DMS153 treated with DMSO at 0.1 percent for 48 hours (cell line): ENCODE results near the gene LCE1E.

Source experiments
- DNase-seq: peaks from one replicate; lab custom pipeline; 2025; ENCODE audit not compliant: unreplicated experiment; lab: John Stamatoyannopoulos, UW

LCE1E gene

GRCh38 chr1:152777510-152778137, 8.4 kb upstream of the LCE1E start:
- DNase-seq: no peak

GRCh38 chr1:152783095-152783494, 3.0 kb upstream of the LCE1E start:
- DNase-seq: no peak

- DNase-seq: no peak
Measured at GRCh38 chr1:152795686-152796085, 9.6 kb downstream of the LCE1E start.

- DNase-seq: no peak
Measured at GRCh38 chr1:152796421-152796820, 10.4 kb downstream of the LCE1E start, which contains the start of gene LCE1D. Gene LCE1D, plus strand, starts transcription at chr1:152796721. Its CDS starts 1,074 bp downstream, at chr1:152797795.

GRCh38 chr1:152801333-152801732, 15.3 kb downstream of the LCE1E start:
- DNase-seq: no peak

GRCh38 chr1:152806576-152806975, 20.5 kb downstream of the LCE1E start, which contains the start of gene LCE1C:
Gene LCE1C, minus strand, starts transcription at chr1:152806651. Its CDS starts 1,173 bp downstream, at chr1:152805478.
- DNase-seq: no peak

- no peak for DNase-seq
Measured at GRCh38 chr1:152811050-152811449, 25.0 kb downstream of the LCE1E start.

- DNase-seq: no peak
Measured at GRCh38 chr1:152811671-152812070, 25.6 kb downstream of the LCE1E start, which contains the start of gene LCE1B. Gene LCE1B, plus strand, starts transcription at chr1:152811971. Its CDS starts 476 bp downstream, at chr1:152812447.

- no peak for DNase-seq
Measured at GRCh38 chr1:152817309-152817708, 31.3 kb downstream of the LCE1E start.

GRCh38 chr1:152823294-152823693, 37.2 kb downstream of the LCE1E start:
- no peak for DNase-seq

GRCh38 chr1:152824964-152825363, 38.9 kb downstream of the LCE1E start:
- DNase-seq: no peak

- DNase-seq: no peak
Measured at GRCh38 chr1:152827173-152827572, 41.1 kb downstream of the LCE1E start, which contains the start of gene LCE1A. Gene LCE1A, plus strand, starts transcription at chr1:152827473. Its CDS starts 0 bp downstream, at chr1:152827473.

GRCh38 chr1:152836870-152837269, 50.8 kb downstream of the LCE1E start:
- no peak for DNase-seq
